HepG2 (cell line): ENCODE data around the gene RAD51AP1. TPM values are rescaled to one million over a fixed set of nuclear protein-coding genes. Genes with fewer than 3 reads are reported as not detected.

Experiments
- DMAP1 ChIP-seq: IDR thresholded peaks from 2 replicates; pipeline ENCODE4 v1.6.1; 2016
- EED ChIP-seq: sonication (generic); formaldehyde crosslinking; IDR thresholded peaks from 2 replicates; pipeline ENCODE4 v1.5.0; 2020; ENCODE audit warnings: mild to moderate bottlenecking, missing genetic modification reagents
- ESRRA ChIP-seq: sonication (generic); formaldehyde crosslinking; IDR thresholded peaks from 2 replicates; pipeline ENCODE4 v1.5.1; 2020; ENCODE audit warnings: mild to moderate bottlenecking, low read depth, missing genetic modification reagents
- KLF11 ChIP-seq: IDR thresholded peaks from 2 replicates; pipeline ENCODE4 v1.6.1; 2016; ENCODE audit warnings: missing compliant biosample characterization
- MAX ChIP-seq: IDR thresholded peaks from 2 replicates; pipeline ENCODE4 v1.6.1; 2012; ENCODE audit warnings: inconsistent platforms
- MYNN ChIP-seq: sonication (generic); formaldehyde crosslinking; IDR thresholded peaks from 2 replicates; pipeline ENCODE4 v1.4.0; 2020; ENCODE audit warnings: mild to moderate bottlenecking, low read depth, missing genetic modification reagents
- PHB2 ChIP-seq: fragments of 450-650 bp; IDR thresholded peaks from 2 replicates; pipeline ENCODE4 v1.6.1; 2018; ENCODE audit not compliant: partially characterized antibody
- POLR2G ChIP-seq: fragments of 200-400 bp; formaldehyde crosslinking; IDR thresholded peaks from 2 replicates; pipeline ENCODE4 v1.6.1; 2018; ENCODE audit warnings: mild to moderate bottlenecking, low read depth, low read length, moderate library complexity
- RAD21 ChIP-seq: fragments of 450-650 bp; formaldehyde crosslinking; IDR thresholded peaks from 2 replicates; pipeline ENCODE4 v1.5.0; 2020; ENCODE audit warnings: mild to moderate bottlenecking
- SAFB2 ChIP-seq: sonication (generic); formaldehyde crosslinking; IDR thresholded peaks from 2 replicates; pipeline ENCODE4 v1.5.1; 2020; ENCODE audit warnings: missing genetic modification reagents, low read depth, mild to moderate bottlenecking, borderline replicate concordance
- STAT5B ChIP-seq: sonication (generic); formaldehyde crosslinking; IDR thresholded peaks from 2 replicates; pipeline ENCODE4 v1.4.0; 2020; ENCODE audit warnings: missing genetic modification reagents
- U2AF1 ChIP-seq: fragments of 200-400 bp; formaldehyde crosslinking; optimal IDR thresholded peaks from 2 replicates; pipeline ENCODE3; 2017; ENCODE audit warnings: mild to moderate bottlenecking, low read depth, low read length
- XRCC5 ChIP-seq: fragments of 200-400 bp; formaldehyde crosslinking; optimal IDR thresholded peaks from 2 replicates; pipeline ENCODE3; 2017; ENCODE audit warnings: mild to moderate bottlenecking, low read length
- YEATS4 ChIP-seq: sonication (generic); formaldehyde crosslinking; IDR thresholded peaks from 2 replicates; pipeline ENCODE4 v1.4.0; 2020; ENCODE audit warnings: missing genetic modification reagents, borderline replicate concordance
- ZFP90 ChIP-seq: sonication (generic); formaldehyde crosslinking; IDR thresholded peaks from 2 replicates; pipeline ENCODE4 v1.8.0; 2022; ENCODE audit warnings: missing genetic modification reagents, mild to moderate bottlenecking, inconsistent platforms, borderline replicate concordance
- ZFYVE20 ChIP-seq: sonication (generic); formaldehyde crosslinking; IDR thresholded peaks from 2 replicates; pipeline ENCODE4 v1.8.0; 2023; ENCODE audit warnings: low read depth, mild to moderate bottlenecking, moderate library complexity, missing genetic modification reagents, borderline replicate concordance
- ZNF256 ChIP-seq: sonication (generic); formaldehyde crosslinking; conservative IDR thresholded peaks from 2 replicates; pipeline ENCODE4 v1.4.0; 2020; ENCODE audit warnings: missing genetic modification reagents
- ZNF652 ChIP-seq: IDR thresholded peaks from 2 replicates; pipeline ENCODE4 v1.6.1; 2016; ENCODE audit warnings: low read depth, borderline replicate concordance
- ZNF775 ChIP-seq: sonication (generic); formaldehyde crosslinking; IDR thresholded peaks from 2 replicates; pipeline ENCODE4 v1.4.0; 2020; ENCODE audit warnings: missing genetic modification reagents, mild to moderate bottlenecking, moderate library complexity, borderline replicate concordance
- ZNF850 ChIP-seq: sonication (generic); formaldehyde crosslinking; conservative IDR thresholded peaks from 2 replicates; pipeline ENCODE4 v1.9.0; 2021; ENCODE audit warnings: mild to moderate bottlenecking, missing genetic modification reagents
- ZNF891 ChIP-seq: sonication (generic); formaldehyde crosslinking; IDR thresholded peaks from 2 replicates; pipeline ENCODE4 v1.5.0; 2020; ENCODE audit warnings: mild to moderate bottlenecking, missing genetic modification reagents
- polyA plus RNA-seq, 8 experiments: library from polyadenylated mRNA; depleted of rRNA in 3 of 8; stranded (reverse) in 7 of 8; unstranded in 1 of 8; fragments of >200 nt; fragmentation: Illumina TruSeq in 4 of 8; extraction: Trizol in 4 of 8; gene quantifications; 2 replicates each; pipeline versions ENCODE4 v1.2.1 to v1.2.3, GENCODE V29; 2011 to 2016; ENCODE audit warnings: low read depth in 4 of 8, missing spikeins in 1 of 8, mixed read lengths in 1 of 8; ENCODE audit not compliant: insufficient read depth in 1 of 8
- total RNA-seq, 5 experiments: library from RNA; depleted of rRNA; stranded (reverse); fragments of >200 nt; fragmentation: Illumina TruSeq; extraction: Trizol; gene quantifications; 2 replicates each; pipeline ENCODE4 v1.2.3, GENCODE V29; 2016; ENCODE audit warnings: low read depth in 1 of 5
- TF ChIP-seq, protein P1 (sequence below): sonication (generic); formaldehyde crosslinking; IDR thresholded peaks from 2 replicates; pipeline ENCODE4 v1.5.1; 2020; ENCODE audit warnings: mild to moderate bottlenecking, missing genetic modification reagents
- TF ChIP-seq, protein P2 (sequence below): sonication (generic); formaldehyde crosslinking; IDR thresholded peaks from 2 replicates; pipeline ENCODE4 v1.9.0; 2021; ENCODE audit warnings: missing genetic modification reagents, borderline replicate concordance
- TF ChIP-seq, protein P3 (sequence below): sonication (generic); formaldehyde crosslinking; IDR thresholded peaks from 2 replicates; pipeline ENCODE4 v1.5.0; 2020; ENCODE audit warnings: mild to moderate bottlenecking, missing genetic modification reagents, borderline replicate concordance

RAD51AP1 gene
- total and polyA plus RNA-seq, 2 of the 13 experiments (the other 11 are each of a cell fraction or from before 2014, with no cell fraction given), result 16.6 to 49.3 TPM

- TF ChIP-seq, protein P1, sequence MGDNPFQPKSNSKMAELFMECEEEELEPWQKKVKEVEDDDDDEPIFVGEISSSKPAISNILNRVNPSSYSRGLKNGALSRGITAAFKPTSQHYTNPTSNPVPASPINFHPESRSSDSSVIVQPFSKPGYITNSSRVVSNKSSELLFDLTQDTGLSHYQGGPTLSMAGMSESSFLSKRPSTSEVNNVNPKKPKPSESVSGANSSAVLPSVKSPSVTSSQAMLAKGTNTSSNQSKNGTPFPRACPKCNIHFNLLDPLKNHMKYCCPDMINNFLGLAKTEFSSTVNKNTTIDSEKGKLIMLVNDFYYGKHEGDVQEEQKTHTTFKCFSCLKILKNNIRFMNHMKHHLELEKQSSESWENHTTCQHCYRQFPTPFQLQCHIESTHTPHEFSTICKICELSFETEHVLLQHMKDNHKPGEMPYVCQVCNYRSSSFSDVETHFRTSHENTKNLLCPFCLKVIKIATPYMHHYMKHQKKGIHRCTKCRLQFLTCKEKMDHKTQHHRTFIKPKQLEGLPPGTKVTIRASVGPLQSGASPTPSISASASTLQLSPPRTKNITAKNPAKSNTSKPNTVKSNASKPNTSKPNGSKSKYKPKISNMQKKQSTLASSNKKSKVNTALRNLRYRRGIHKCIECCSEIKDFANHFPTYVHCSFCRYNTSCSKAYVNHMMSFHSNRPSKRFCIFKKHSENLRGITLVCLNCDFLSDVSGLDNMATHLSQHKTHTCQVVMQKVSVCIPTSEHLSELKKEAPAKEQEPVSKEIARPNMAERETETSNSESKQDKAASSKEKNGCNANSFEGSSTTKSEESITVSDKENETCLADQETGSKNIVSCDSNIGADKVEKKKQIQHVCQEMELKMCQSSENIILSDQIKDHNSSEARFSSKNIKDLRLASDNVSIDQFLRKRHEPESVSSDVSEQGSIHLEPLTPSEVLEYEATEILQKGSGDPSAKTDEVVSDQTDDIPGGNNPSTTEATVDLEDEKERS, result 0 out of 2 replicates have a peak, but pooled peaks have one; percentile 61
- no peak; the same call in 1 of the 2 replicates for TF ChIP-seq SAFB2 (CRISPR knock-in tag)
- TF ChIP-seq ZNF775 (CRISPR knock-in tag), result no peak
- no peak for TF ChIP-seq ZNF652 (CRISPR knock-in tag)
- TF ChIP-seq EED (CRISPR knock-in tag), result no peak
- no peak for TF ChIP-seq RAD21 (CRISPR knock-in tag)
- TF ChIP-seq MAX, result peak; percentile 77
- TF ChIP-seq ZNF850, result no peak
- no peak for TF ChIP-seq ESRRA
- TF ChIP-seq, protein P2, sequence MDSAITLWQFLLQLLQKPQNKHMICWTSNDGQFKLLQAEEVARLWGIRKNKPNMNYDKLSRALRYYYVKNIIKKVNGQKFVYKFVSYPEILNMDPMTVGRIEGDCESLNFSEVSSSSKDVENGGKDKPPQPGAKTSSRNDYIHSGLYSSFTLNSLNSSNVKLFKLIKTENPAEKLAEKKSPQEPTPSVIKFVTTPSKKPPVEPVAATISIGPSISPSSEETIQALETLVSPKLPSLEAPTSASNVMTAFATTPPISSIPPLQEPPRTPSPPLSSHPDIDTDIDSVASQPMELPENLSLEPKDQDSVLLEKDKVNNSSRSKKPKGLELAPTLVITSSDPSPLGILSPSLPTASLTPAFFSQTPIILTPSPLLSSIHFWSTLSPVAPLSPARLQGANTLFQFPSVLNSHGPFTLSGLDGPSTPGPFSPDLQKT, result no peak
- TF ChIP-seq STAT5B, result no peak
- TF ChIP-seq POLR2G, result peak; percentile 76
- peak; percentile 74 for TF ChIP-seq ZFP90 (CRISPR knock-in tag)
- TF ChIP-seq KLF11 (CRISPR knock-in tag), result no peak
- TF ChIP-seq, protein P3, sequence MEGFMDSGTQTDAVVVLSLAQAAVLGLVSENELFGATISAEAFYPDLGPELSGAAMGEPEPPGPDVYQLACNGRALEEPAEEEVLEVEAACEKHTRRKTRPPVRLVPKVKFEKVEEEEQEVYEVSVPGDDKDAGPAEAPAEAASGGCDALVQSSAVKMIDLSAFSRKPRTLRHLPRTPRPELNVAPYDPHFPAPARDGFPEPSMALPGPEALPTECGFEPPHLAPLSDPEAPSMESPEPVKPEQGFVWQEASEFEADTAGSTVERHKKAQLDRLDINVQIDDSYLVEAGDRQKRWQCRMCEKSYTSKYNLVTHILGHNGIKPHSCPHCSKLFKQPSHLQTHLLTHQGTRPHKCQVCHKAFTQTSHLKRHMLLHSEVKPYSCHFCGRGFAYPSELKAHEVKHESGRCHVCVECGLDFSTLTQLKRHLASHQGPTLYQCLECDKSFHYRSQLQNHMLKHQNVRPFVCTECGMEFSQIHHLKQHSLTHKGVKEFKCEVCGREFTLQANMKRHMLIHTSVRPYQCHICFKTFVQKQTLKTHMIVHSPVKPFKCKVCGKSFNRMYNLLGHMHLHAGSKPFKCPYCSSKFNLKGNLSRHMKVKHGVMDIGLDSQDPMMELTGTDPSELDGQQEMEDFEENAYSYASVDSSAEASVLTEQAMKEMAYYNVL (CRISPR knock-in tag), result peak; percentile 42; the same call in 1 of the 2 replicates
- no peak for TF ChIP-seq MYNN
- no peak for TF ChIP-seq ZFYVE20 (CRISPR knock-in tag)
- peak; percentile 85; the same call in 1 of the 2 replicates for TF ChIP-seq DMAP1 (CRISPR knock-in tag)
- peak; percentile 66 for TF ChIP-seq U2AF1
- no peak for TF ChIP-seq PHB2
- no peak for TF ChIP-seq ZNF891
- TF ChIP-seq YEATS4 (CRISPR knock-in tag), result no peak; the same call in 1 of the 2 replicates
- peak; percentile 38 for TF ChIP-seq XRCC5
- no peak for TF ChIP-seq ZNF256 (CRISPR knock-in tag)
Observed at GRCh38 chr12:4538207-4539160, at the start of gene RAD51AP1 (continued).
